Measurements from ENCODE around the gene PPFIA4. TPM values are rescaled to one million over a fixed set of nuclear protein-coding genes. Genes with fewer than 3 reads are reported as not detected.

Gene PPFIA4
- total and polyA plus RNA-seq, 2 donors (not counting 3 experiments of a cell fraction or from before 2014, with no cell fraction given): 0.17 to 0.22 TPM

DNA sequence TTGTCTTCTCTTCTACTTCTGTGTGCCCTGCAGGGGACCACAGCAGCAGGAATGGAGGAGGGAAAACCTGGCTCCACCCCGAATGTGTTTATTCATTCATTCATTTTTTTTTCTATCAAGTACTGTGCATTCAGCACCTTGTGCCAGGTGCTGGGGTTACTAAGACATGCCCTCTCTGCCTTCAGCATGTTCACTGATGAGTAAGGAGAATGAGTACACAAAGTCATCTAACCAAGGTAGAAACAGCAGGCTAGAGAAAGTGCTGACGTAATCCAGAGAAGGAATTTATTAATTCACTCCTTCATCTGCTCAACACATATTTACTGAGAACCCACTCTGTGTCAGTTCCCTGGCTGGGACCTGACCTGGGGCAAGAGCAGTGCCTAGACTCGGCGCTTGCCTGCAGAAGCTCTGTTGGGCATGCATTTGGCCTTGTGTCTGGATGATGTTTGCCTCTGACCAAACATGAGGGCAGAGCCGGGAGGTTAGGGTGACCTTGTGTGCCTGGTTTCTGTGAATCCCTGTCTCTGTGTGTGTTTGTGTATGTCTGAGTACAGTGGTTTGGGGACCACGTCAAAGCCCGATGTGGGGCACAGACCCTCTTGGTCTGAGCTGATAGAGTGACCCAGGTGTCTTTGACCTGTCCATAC is 62.8 kb downstream of the PPFIA4 start:
- ChIA-PET CTCF (no interaction called here), POLR2A (no interaction called here)
- Histone ChIP-seq H3K36me3 (ENCODE audit: control insufficient read depth in 2 of 2, extremely low read depth in 1 of 2, insufficient read depth in 2 of 2, low read length in 2 of 2) (no peaks in the 10 kb centered on the region), H3K27me3 (ENCODE audit: control insufficient read depth in 2 of 2, insufficient read depth in 2 of 2, low read length in 2 of 2) (peaks cover 0 to 4% of the 10 kb centered on the region in 2 experiments), H3K4me3 (replicated peaks in 1 of 3; ENCODE audit: insufficient read depth in 1 of 3, low read depth in 1 of 3, low read length in 3 of 3) (no peak overlapping the region), H2AFZ (ENCODE audit: low read depth, low read length) (no peak overlapping the region), H3K79me2 (ENCODE audit: control insufficient read depth, insufficient read depth, low read length) (no peaks in the 10 kb centered on the region), H3K4me1 (ENCODE audit: control insufficient read depth, extremely low read depth, insufficient read depth, low read length) (no peaks in the 10 kb centered on the region), H4K20me1 (replicated peaks; ENCODE audit: control insufficient read depth, extremely low read depth, insufficient read depth, low read length) (no peaks in the 10 kb centered on the region), H3K9me1 (replicated peaks; ENCODE audit: control insufficient read depth, extremely low read depth, insufficient read depth, low read length) (no peaks in the 10 kb centered on the region), H3K9me3 (replicated peaks; ENCODE audit: control insufficient read depth, insufficient read depth, low read length) (no peaks in the 10 kb centered on the region), H3K4me2 (ENCODE audit: insufficient read depth, low read length) (no peak overlapping the region), H3K27ac (ENCODE audit: insufficient read depth, low read depth, low read length) (no peak overlapping the region), H3K9ac (replicated peaks; ENCODE audit: extremely low read depth, insufficient read depth, low read length) (no peak overlapping the region)
- intact Hi-C loops (cut with micrococcal nuclease) (no loop called here), dilution Hi-C loops (cut with MboI; ENCODE audit: extremely low pct_ligation_motif_present, low sequenced_read_pairs) (no loop called here)
- no peak for TF ChIP-seq JUN (IDR thresholded peaks at IDR 0.05; ENCODE audit: borderline replicate concordance, insufficient read depth, insufficient read length, low read depth)
- TF ChIP-seq FOS (IDR thresholded peaks at IDR 0.05; ENCODE audit: borderline replicate concordance, insufficient read depth, low read length): no peak
- TF ChIP-seq, protein P1, sequence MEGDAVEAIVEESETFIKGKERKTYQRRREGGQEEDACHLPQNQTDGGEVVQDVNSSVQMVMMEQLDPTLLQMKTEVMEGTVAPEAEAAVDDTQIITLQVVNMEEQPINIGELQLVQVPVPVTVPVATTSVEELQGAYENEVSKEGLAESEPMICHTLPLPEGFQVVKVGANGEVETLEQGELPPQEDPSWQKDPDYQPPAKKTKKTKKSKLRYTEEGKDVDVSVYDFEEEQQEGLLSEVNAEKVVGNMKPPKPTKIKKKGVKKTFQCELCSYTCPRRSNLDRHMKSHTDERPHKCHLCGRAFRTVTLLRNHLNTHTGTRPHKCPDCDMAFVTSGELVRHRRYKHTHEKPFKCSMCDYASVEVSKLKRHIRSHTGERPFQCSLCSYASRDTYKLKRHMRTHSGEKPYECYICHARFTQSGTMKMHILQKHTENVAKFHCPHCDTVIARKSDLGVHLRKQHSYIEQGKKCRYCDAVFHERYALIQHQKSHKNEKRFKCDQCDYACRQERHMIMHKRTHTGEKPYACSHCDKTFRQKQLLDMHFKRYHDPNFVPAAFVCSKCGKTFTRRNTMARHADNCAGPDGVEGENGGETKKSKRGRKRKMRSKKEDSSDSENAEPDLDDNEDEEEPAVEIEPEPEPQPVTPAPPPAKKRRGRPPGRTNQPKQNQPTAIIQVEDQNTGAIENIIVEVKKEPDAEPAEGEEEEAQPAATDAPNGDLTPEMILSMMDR (IDR thresholded peaks at IDR 0.05; ENCODE audit: extremely low read depth in 1 of 2, insufficient read depth in 1 of 2, low read depth in 1 of 2, low read length in 2 of 2): no peak
- TF ChIP-seq GATA2 (IDR thresholded peaks at IDR 0.05; ENCODE audit: insufficient read depth, insufficient read length, low read depth, low read length): no peak
- TF ChIP-seq MYC (IDR thresholded peaks at IDR 0.05; ENCODE audit: low read depth, low read length): no peak
- TF ChIP-seq, protein P2, sequence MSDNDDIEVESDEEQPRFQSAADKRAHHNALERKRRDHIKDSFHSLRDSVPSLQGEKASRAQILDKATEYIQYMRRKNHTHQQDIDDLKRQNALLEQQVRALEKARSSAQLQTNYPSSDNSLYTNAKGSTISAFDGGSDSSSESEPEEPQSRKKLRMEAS (IDR thresholded peaks at IDR 0.05; ENCODE audit: insufficient read depth, insufficient read length): no peak
- no peak for TF ChIP-seq EZH2 (IDR thresholded peaks at IDR 0.05; ENCODE audit: borderline replicate concordance, low read depth, low read length, severe bottlenecking)
- TF ChIP-seq POLR2AphosphoS5 (IDR thresholded peaks at IDR 0.05; ENCODE audit: insufficient read depth, low read depth, low read length): no peak
- TF ChIP-seq POLR2A (IDR thresholded peaks at IDR 0.05; ENCODE audit: low read depth, low read length): no peak
- BruUV-seq (replicated peaks): no TSS peak
- FAIRE-seq: no peak
- DNase-seq (ENCODE audit: low read depth, low spot score): no peak

Data from endothelial cell of umbilical vein (primary cell).